ENCODE results near the gene ATP1A2. TPM values are rescaled to one million over a fixed set of nuclear protein-coding genes. Genes with fewer than 3 reads are reported as not detected.

ATP1A2 gene
- total RNA-seq, 1 experiment from 2014 or later: 23.2 TPM

Other genes starting within 250 kb of the ATP1A2 start
- gene CFAP45, start 215.6 kb upstream of the ATP1A2 start, total RNA-seq (2021): 0.27 to 0.48 TPM (median 0.48 TPM) in 3 replicates
- 66.9 to 75.3 TPM (median 73.3 TPM) in 3 replicates for gene TAGLN2, start 190.3 kb upstream of the ATP1A2 start, total RNA-seq (2021)
- 16.4 to 19.4 TPM (median 18.8 TPM) in 3 replicates for gene IGSF9, start 170.1 kb upstream of the ATP1A2 start, total RNA-seq (2021)
- not detected in 3 replicates for gene SLAMF9, start 161.5 kb upstream of the ATP1A2 start, total RNA-seq (2021)
- gene PIGM, start 83.8 kb upstream of the ATP1A2 start, total RNA-seq (2021): 4.4 to 5.2 TPM (median 4.4 TPM) in 3 replicates
- 1.4 to 1.6 TPM (median 1.4 TPM) in 3 replicates for gene KCNJ10, start 45.6 kb upstream of the ATP1A2 start, total RNA-seq (2021)
- gene KCNJ9, start 34.2 kb upstream of the ATP1A2 start, total RNA-seq (2021): 0.09 to 0.14 TPM in 2 of 3 replicates, not detected in the other
- 86.7 to 101 TPM (median 95.1 TPM) in 3 replicates for gene IGSF8, start 17.1 kb upstream of the ATP1A2 start, total RNA-seq (2021)
- 0.37 to 0.78 TPM (median 0.55 TPM) in 3 replicates for gene ATP1A4, start 35.8 kb downstream of the ATP1A2 start, total RNA-seq (2021)
- gene CASQ1, start 74.8 kb downstream of the ATP1A2 start, total RNA-seq (2021): 0.46 to 0.50 TPM (median 0.48 TPM) in 3 replicates
- gene PEA15, start 89.6 kb downstream of the ATP1A2 start, total RNA-seq (2021): 43.6 to 56.3 TPM (median 46.9 TPM) in 3 replicates
- 121 to 143 TPM (median 128 TPM) in 3 replicates for gene DCAF8, start 146.8 kb downstream of the ATP1A2 start, total RNA-seq (2021)
- gene PEX19, start 169.4 kb downstream of the ATP1A2 start, total RNA-seq (2021): 80.6 to 85.5 TPM (median 85.2 TPM) in 3 replicates
- 115 to 126 TPM (median 119 TPM) in 3 replicates for gene COPA, start 227.5 kb downstream of the ATP1A2 start, total RNA-seq (2021)
- gene NCSTN, start 227.6 kb downstream of the ATP1A2 start, total RNA-seq (2021): 58.2 to 72.7 TPM (median 71.9 TPM) in 3 replicates

Data from WTC11 (cell line).